ENCODE results near the gene WASF1. TPM values are rescaled to one million over a fixed set of nuclear protein-coding genes. Genes with fewer than 3 reads are reported as not detected.

Gene WASF1
- total RNA-seq, 1 donor: 11.7 TPM

- DNase-seq (ENCODE audit: low read depth): peak; percentile 22
- H3K4me3 ChIP-seq (ENCODE audit: low read depth, low read length): no peak overlapping the region
- no peak for TF ChIP-seq CTCF (IDR thresholded peaks at IDR 0.05; ENCODE audit: insufficient read depth, low read length)
These were observed 83.5 kb downstream of the WASF1 start for GRCh38 chr6:110095935-110096334.

DNA sequence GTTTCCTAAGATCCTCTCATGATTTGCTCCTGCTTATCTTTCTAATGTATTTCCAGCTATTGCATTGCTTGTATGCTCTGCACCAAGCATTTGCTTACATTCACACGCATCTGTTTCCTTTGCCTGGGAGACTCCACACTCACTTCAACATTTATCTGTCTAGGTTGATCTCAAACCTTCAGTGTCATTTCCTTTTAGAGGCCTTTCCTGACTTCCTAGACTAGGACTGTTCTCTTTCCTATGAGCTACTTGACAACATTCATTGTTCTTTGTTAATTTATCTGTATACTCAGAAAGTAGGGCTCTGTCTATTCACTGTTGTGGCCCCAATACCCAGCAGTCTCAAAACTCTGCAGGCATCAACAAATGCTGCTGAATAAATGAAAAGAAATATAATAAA, 84.4 kb downstream of the WASF1 start:
- peak; percentile 3 for DNase-seq (ENCODE audit: low read depth)
- TF ChIP-seq CTCF (IDR thresholded peaks at IDR 0.05; ENCODE audit: insufficient read depth, low read length): no peak

DNA sequence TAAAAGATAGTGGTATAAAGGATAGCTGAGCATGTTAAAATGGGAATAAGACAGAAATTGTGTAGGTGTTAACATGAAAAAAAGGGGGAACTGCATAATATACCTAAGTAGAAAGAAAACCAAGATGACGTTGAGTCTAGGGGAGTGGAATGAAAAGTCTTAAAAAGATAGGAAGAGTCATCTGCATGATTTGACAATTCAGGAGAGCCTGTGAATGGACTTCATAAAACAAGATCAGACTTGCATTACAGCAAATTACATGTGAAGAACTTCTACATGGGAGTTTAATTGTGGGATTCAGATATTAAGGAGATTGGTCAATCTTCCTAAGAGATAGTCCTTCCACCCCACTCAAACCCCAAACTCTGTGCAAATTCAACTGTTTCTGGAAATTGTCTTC, 85.5 kb downstream of the WASF1 start:
- H3K4me3 ChIP-seq (ENCODE audit: low read depth, low read length): no peak overlapping the region
- DNase-seq (ENCODE audit: low read depth): no peak
- no peak for TF ChIP-seq CTCF (IDR thresholded peaks at IDR 0.05; ENCODE audit: insufficient read depth, low read length)

More for the DNA sequence above, 84.4 kb downstream of the WASF1 start:
- H3K4me3 ChIP-seq (ENCODE audit: low read depth, low read length): no peak overlapping the region

- no peak for TF ChIP-seq CTCF (IDR thresholded peaks at IDR 0.05; ENCODE audit: insufficient read depth, low read length)
- no peak overlapping the region for H3K4me3 ChIP-seq (ENCODE audit: low read depth, low read length)
- DNase-seq (ENCODE audit: low read depth): no peak
These were observed 88.6 kb downstream of the WASF1 start for GRCh38 chr6:110090876-110091275.

GRCh38 chr6:110089323-110089722, 90.1 kb downstream of the WASF1 start:
- no peak for TF ChIP-seq CTCF (IDR thresholded peaks at IDR 0.05; ENCODE audit: insufficient read depth, low read length)
- no peak overlapping the region for H3K4me3 ChIP-seq (ENCODE audit: low read depth, low read length)
- DNase-seq (ENCODE audit: low read depth): no peak

GRCh38 chr6:110085285-110085684, 94.2 kb downstream of the WASF1 start:
- no peak for DNase-seq (ENCODE audit: low read depth)
- TF ChIP-seq CTCF (IDR thresholded peaks at IDR 0.05; ENCODE audit: insufficient read depth, low read length): no peak
- no peak overlapping the region for H3K4me3 ChIP-seq (ENCODE audit: low read depth, low read length)

- H3K4me3 ChIP-seq (ENCODE audit: low read depth, low read length): no peak overlapping the region
- TF ChIP-seq CTCF (IDR thresholded peaks at IDR 0.05; ENCODE audit: insufficient read depth, low read length): no peak
These were observed 95.4 kb downstream of the WASF1 start for GRCh38 chr6:110083875-110084585.

More at GRCh38 chr6:110083875-110084585, 95.4 kb downstream of the WASF1 start:
- DNase-seq (ENCODE audit: low read depth): no peak

Data from fibroblast of the aortic adventitia (primary cell).